ENCODE data around the gene SP100. TPM values are rescaled to one million over a fixed set of nuclear protein-coding genes. Genes with fewer than 3 reads are reported as not detected.

Gene SP100
- total and polyA plus RNA-seq, 2 of the 13 experiments (the other 11 are each of a cell fraction or from before 2014, with no cell fraction given) = 12.6 to 16.5 TPM

DNA sequence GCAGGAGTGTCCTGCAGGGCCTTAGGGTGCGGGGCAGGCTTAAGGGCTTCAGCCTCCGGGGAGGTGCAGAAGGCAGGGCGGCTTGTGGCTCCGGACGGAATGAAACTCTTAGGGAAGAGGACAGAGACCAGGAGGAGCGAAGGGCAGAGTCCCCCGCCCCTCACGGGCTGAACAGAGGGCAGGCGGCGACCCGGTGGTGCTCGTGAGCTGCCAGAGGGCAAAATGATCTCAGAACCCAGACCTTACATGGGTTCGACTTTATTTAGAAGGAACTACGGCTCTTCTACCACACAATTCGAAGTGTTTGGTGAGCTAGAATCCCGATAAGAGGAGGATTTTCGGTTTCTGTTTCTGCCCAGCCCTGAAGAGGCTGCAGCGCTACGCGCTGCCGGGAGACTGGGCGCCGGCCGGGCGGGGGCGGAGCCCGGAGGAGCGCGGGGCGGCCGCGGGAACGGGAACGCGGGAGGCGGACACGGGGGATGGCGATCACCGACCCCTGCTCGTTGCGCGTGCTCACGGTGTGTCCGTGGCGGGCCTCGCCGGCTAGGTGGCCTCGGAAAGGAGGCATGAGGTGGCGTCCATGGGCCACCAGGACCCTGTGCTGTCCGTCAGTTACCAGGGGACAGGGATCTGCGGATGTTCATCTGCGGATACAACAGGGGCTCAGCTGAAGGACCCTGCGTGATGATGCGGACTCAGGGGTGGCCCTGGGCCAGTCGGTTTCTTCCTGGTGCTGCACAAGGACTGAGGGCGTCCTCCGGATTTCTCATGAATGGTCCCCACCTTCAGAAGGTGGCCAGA is 4.2 kb upstream of the SP100 start (continued):
- TF ChIP-seq TBX2 (CRISPR knock-in tag; IDR thresholded peaks at IDR 0.05; ENCODE audit: borderline replicate concordance) = peak; percentile 53; the same call in 1 of the 2 replicates
- TF ChIP-seq HES4 (CRISPR knock-in tag; IDR thresholded peaks at IDR 0.05; ENCODE audit: borderline replicate concordance) = no peak; the same call in none of the 2 replicates
- TF ChIP-seq, protein P1, sequence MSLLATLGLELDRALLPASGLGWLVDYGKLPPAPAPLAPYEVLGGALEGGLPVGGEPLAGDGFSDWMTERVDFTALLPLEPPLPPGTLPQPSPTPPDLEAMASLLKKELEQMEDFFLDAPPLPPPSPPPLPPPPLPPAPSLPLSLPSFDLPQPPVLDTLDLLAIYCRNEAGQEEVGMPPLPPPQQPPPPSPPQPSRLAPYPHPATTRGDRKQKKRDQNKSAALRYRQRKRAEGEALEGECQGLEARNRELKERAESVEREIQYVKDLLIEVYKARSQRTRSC (CRISPR knock-in tag; IDR thresholded peaks at IDR 0.05; ENCODE audit: low read depth) = 0 out of 2 replicates have a peak, but pooled peaks have one; percentile 3
- no peak for TF ChIP-seq NR2F2 (IDR thresholded peaks at IDR 0.05; ENCODE audit: borderline replicate concordance, low read depth)
- no peak for TF ChIP-seq TBX3 (IDR thresholded peaks at IDR 0.05; ENCODE audit: borderline replicate concordance)
- TF ChIP-seq, protein P2, sequence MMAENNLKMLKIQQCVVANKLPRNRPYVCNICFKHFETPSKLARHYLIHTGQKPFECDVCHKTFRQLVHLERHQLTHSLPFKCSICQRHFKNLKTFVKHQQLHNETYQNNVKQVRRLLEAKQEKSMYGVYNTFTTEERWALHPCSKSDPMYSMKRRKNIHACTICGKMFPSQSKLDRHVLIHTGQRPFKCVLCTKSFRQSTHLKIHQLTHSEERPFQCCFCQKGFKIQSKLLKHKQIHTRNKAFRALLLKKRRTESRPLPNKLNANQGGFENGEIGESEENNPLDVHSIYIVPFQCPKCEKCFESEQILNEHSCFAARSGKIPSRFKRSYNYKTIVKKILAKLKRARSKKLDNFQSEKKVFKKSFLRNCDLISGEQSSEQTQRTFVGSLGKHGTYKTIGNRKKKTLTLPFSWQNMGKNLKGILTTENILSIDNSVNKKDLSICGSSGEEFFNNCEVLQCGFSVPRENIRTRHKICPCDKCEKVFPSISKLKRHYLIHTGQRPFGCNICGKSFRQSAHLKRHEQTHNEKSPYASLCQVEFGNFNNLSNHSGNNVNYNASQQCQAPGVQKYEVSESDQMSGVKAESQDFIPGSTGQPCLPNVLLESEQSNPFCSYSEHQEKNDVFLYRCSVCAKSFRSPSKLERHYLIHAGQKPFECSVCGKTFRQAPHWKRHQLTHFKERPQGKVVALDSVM (CRISPR knock-in tag; IDR thresholded peaks at IDR 0.05) = no peak; the same call in 1 of the 2 replicates
- no peak for TF ChIP-seq SRSF9 (IDR thresholded peaks at IDR 0.05; ENCODE audit: borderline replicate concordance, insufficient read depth, low read depth, low read length, poor library complexity, severe bottlenecking)
- TF ChIP-seq AGO2 (optimal IDR thresholded peaks at IDR 0.05; ENCODE audit: low read depth, low read length) = peak; percentile 60
- no peak for TF ChIP-seq ZNF101 (CRISPR knock-in tag; IDR thresholded peaks at IDR 0.05; ENCODE audit: borderline replicate concordance, low read depth)
- TF ChIP-seq, protein P3, sequence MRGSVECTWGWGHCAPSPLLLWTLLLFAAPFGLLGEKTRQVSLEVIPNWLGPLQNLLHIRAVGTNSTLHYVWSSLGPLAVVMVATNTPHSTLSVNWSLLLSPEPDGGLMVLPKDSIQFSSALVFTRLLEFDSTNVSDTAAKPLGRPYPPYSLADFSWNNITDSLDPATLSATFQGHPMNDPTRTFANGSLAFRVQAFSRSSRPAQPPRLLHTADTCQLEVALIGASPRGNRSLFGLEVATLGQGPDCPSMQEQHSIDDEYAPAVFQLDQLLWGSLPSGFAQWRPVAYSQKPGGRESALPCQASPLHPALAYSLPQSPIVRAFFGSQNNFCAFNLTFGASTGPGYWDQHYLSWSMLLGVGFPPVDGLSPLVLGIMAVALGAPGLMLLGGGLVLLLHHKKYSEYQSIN (CRISPR knock-in tag; IDR thresholded peaks at IDR 0.05; ENCODE audit: borderline replicate concordance) = no peak
- TF ChIP-seq, protein P4, sequence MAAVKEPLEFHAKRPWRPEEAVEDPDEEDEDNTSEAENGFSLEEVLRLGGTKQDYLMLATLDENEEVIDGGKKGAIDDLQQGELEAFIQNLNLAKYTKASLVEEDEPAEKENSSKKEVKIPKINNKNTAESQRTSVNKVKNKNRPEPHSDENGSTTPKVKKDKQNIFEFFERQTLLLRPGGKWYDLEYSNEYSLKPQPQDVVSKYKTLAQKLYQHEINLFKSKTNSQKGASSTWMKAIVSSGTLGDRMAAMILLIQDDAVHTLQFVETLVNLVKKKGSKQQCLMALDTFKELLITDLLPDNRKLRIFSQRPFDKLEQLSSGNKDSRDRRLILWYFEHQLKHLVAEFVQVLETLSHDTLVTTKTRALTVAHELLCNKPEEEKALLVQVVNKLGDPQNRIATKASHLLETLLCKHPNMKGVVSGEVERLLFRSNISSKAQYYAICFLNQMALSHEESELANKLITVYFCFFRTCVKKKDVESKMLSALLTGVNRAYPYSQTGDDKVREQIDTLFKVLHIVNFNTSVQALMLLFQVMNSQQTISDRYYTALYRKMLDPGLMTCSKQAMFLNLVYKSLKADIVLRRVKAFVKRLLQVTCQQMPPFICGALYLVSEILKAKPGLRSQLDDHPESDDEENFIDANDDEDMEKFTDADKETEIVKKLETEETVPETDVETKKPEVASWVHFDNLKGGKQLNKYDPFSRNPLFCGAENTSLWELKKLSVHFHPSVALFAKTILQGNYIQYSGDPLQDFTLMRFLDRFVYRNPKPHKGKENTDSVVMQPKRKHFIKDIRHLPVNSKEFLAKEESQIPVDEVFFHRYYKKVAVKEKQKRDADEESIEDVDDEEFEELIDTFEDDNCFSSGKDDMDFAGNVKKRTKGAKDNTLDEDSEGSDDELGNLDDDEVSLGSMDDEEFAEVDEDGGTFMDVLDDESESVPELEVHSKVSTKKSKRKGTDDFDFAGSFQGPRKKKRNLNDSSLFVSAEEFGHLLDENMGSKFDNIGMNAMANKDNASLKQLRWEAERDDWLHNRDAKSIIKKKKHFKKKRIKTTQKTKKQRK (IDR thresholded peaks at IDR 0.05; ENCODE audit: low read length) = no peak
- no peak for TF ChIP-seq ZNF207 (IDR thresholded peaks at IDR 0.05; ENCODE audit: borderline replicate concordance)
- TF ChIP-seq, protein P5, sequence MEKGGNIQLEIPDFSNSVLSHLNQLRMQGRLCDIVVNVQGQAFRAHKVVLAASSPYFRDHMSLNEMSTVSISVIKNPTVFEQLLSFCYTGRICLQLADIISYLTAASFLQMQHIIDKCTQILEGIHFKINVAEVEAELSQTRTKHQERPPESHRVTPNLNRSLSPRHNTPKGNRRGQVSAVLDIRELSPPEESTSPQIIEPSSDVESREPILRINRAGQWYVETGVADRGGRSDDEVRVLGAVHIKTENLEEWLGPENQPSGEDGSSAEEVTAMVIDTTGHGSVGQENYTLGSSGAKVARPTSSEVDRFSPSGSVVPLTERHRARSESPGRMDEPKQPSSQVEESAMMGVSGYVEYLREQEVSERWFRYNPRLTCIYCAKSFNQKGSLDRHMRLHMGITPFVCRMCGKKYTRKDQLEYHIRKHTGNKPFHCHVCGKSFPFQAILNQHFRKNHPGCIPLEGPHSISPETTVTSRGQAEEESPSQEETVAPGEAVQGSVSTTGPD (CRISPR knock-in tag; IDR thresholded peaks at IDR 0.05) = no peak
- no peak for TF ChIP-seq ZNF577 (CRISPR knock-in tag; IDR thresholded peaks at IDR 0.05; ENCODE audit: borderline replicate concordance, low read depth)
- no peak for TF ChIP-seq JUN (CRISPR knock-in tag; IDR thresholded peaks at IDR 0.05)
- TF ChIP-seq CENPX (CRISPR knock-in tag; IDR thresholded peaks at IDR 0.05) = no peak
- TF ChIP-seq, protein P6, sequence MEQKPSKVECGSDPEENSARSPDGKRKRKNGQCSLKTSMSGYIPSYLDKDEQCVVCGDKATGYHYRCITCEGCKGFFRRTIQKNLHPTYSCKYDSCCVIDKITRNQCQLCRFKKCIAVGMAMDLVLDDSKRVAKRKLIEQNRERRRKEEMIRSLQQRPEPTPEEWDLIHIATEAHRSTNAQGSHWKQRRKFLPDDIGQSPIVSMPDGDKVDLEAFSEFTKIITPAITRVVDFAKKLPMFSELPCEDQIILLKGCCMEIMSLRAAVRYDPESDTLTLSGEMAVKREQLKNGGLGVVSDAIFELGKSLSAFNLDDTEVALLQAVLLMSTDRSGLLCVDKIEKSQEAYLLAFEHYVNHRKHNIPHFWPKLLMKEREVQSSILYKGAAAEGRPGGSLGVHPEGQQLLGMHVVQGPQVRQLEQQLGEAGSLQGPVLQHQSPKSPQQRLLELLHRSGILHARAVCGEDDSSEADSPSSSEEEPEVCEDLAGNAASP (CRISPR knock-in tag; IDR thresholded peaks at IDR 0.05; ENCODE audit: borderline replicate concordance) = no peak; the same call in 1 of the 2 replicates

Measured in HepG2 (cell line).